Progenitor cell of endocrine pancreas (in vitro differentiated cells): ENCODE measurements around the gene PALM. TPM values are rescaled to one million over a fixed set of nuclear protein-coding genes. Genes with fewer than 3 reads are reported as not detected.

ENCODE experiments used
- DNase-seq: peaks from one replicate; pipeline ENCODE4 v3.0.0; 2021; ENCODE audit warnings: low spot score; ENCODE audit not compliant: unreplicated experiment
- H3K27ac Mint-ChIP-seq: 2 replicates; pipeline ENCODE4 v1.8.0; 2021; ENCODE audit warnings: mild to moderate bottlenecking, moderate library complexity, mixed read lengths
- H3K27me3 Mint-ChIP-seq: 2 replicates; pipeline ENCODE4 v1.8.0; 2021; ENCODE audit warnings: mixed read lengths
- H3K36me3 Mint-ChIP-seq: 2 replicates; pipeline ENCODE4 v1.8.0; 2022; ENCODE audit warnings: mixed read lengths; ENCODE audit not compliant: insufficient read depth
- H3K4me1 Mint-ChIP-seq: 2 replicates; pipeline ENCODE4 v1.8.0; 2021; ENCODE audit warnings: low read depth, mixed read lengths
- H3K4me3 Mint-ChIP-seq: 2 replicates; pipeline ENCODE4 v1.8.0; 2021; ENCODE audit warnings: low read depth, mild to moderate bottlenecking, moderate library complexity, mixed read lengths
- H3K9me3 Mint-ChIP-seq: 2 replicates; pipeline ENCODE4 v1.8.0; 2021; ENCODE audit warnings: low read depth, mixed read lengths
- CTCF ChIP-seq: fragments of 200-600 bp; sonication (generic); IDR thresholded peaks from one replicate; pipeline ENCODE4 v1.5.0; 2021; ENCODE audit warnings: antibody characterized with exemption, mild to moderate bottlenecking; ENCODE audit not compliant: unreplicated experiment
- total RNA-seq: library from RNA; stranded (reverse); gene quantifications from 2 replicates; pipeline ENCODE4 v1.2.1, GENCODE V29; 2021

The PALM gene
- total RNA-seq, 1 donor from 2014 or later, result 52.4 TPM

DNA sequence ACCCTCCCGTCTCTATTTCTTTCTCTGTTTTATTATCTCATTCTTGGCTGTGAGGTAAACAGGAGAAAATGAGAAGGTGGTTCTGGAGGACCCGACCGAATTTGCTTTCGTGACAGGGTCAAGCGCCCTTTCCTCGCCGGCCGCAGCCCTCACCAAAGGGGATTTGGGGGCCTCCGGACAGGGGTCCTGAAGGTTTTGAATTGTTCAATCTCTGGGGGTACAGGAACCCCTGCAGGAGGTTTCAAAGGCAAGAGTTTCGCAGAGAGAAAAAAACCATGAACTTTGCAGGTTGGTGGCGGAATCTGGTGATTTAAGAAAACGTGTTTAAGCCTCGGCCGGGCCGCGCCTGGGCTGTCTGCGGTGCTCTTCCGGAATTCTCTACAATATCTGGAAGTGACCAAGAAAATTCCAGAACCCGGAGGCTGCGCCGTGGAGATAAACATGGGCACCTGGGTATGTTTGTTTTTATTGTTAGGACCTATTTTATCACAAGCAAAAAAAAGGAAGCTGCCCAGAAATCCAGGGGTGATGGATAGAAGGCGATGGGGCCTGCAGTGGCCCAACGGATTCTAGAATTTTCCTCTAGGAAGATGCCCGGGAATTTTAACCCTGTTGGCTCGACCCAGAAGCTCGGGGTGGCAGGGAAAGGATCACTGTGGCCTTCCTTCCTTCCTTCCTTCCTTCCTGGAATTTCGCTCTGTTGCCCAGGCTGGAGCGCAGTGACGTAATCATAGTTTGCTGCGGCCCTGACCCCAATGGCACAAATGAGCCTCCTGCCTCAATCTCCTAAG lies 74.3 kb downstream of the PALM start:
- Mint-ChIP-seq H3K4me1 (peaks cover 12% of the 10 kb centered on the region), H3K9me3 (no peaks in the 10 kb centered on the region), H3K27ac (peak overlapping the region; percentile 97), H3K27me3 (no peaks in the 10 kb centered on the region), H3K4me3 (peak overlapping the region; percentile 68), H3K36me3 (peaks cover 1% of the 10 kb centered on the region)
- DNase-seq, result no peak
- TF ChIP-seq CTCF, result no peak

DNA sequence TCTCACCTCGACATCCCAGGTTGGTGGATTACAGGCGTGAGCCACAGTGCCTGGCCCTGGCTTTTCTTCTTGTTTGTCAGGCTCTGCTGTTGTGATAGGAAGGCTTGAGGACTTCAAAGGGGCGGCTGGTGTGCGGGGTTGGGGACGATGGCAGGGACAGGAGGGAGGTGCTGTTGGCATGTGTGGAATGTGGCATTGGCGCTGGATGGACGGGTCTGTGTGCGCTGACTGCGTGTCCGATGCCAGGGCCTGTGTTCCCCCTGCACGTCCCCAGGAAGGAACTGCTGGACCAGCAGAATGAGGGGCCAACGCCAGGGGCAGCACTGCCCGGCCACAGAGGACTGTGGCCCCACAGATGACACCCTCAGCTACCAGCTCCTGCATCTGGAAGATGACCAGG lies 75.8 kb downstream of the PALM start:
- no peak for DNase-seq
- H3K4me3 Mint-ChIP-seq, result peak overlapping the region; percentile 54
- no peak for TF ChIP-seq CTCF
- H3K4me1 Mint-ChIP-seq, result peaks cover 20% of the 10 kb centered on the region
- H3K27me3 Mint-ChIP-seq, result no peaks in the 10 kb centered on the region
- no peak overlapping the region for H3K27ac Mint-ChIP-seq
- H3K9me3 Mint-ChIP-seq, result no peaks in the 10 kb centered on the region
- H3K36me3 Mint-ChIP-seq, result peaks cover 2% of the 10 kb centered on the region

- Mint-ChIP-seq H3K27ac (no peak overlapping the region), H3K4me1 (peaks cover 17% of the 10 kb centered on the region), H3K9me3 (no peaks in the 10 kb centered on the region), H3K27me3 (no peaks in the 10 kb centered on the region), H3K36me3 (peaks cover 2% of the 10 kb centered on the region), H3K4me3 (no peak overlapping the region)
- no peak for TF ChIP-seq CTCF
- no peak for DNase-seq
Measured at GRCh38 chr19:787536-787935, 78.8 kb downstream of the PALM start.

GRCh38 chr19:788686-788982 lies 79.9 kb downstream of the PALM start:
- peak overlapping the region; percentile 86 for H3K27ac Mint-ChIP-seq
- H3K9me3 Mint-ChIP-seq, result no peaks in the 10 kb centered on the region
- peaks cover 2% of the 10 kb centered on the region for H3K36me3 Mint-ChIP-seq
- H3K27me3 Mint-ChIP-seq, result no peaks in the 10 kb centered on the region
- no peak overlapping the region for H3K4me3 Mint-ChIP-seq
- DNase-seq, result no peak
- peaks cover 13% of the 10 kb centered on the region for H3K4me1 Mint-ChIP-seq
- TF ChIP-seq CTCF, result no peak

GRCh38 chr19:788983-789700 lies 80.4 kb downstream of the PALM start:
- peak overlapping the region; percentile 86 for H3K27ac Mint-ChIP-seq
- peak overlapping the region; percentile 31 for H3K4me3 Mint-ChIP-seq
- no peaks in the 10 kb centered on the region for H3K9me3 Mint-ChIP-seq
- peaks cover 13% of the 10 kb centered on the region for H3K4me1 Mint-ChIP-seq
- no peaks in the 10 kb centered on the region for H3K27me3 Mint-ChIP-seq
- no peak for TF ChIP-seq CTCF
- DNase-seq, result no peak
- H3K36me3 Mint-ChIP-seq, result peaks cover 2% of the 10 kb centered on the region
